ENCODE data around the gene ROM1. TPM values are rescaled to one million over a fixed set of nuclear protein-coding genes. Genes with fewer than 3 reads are reported as not detected.

Gene ROM1
- total and polyA plus RNA-seq, 2 donors from 2014 or later = 7.9 to 11.1 TPM

DNA sequence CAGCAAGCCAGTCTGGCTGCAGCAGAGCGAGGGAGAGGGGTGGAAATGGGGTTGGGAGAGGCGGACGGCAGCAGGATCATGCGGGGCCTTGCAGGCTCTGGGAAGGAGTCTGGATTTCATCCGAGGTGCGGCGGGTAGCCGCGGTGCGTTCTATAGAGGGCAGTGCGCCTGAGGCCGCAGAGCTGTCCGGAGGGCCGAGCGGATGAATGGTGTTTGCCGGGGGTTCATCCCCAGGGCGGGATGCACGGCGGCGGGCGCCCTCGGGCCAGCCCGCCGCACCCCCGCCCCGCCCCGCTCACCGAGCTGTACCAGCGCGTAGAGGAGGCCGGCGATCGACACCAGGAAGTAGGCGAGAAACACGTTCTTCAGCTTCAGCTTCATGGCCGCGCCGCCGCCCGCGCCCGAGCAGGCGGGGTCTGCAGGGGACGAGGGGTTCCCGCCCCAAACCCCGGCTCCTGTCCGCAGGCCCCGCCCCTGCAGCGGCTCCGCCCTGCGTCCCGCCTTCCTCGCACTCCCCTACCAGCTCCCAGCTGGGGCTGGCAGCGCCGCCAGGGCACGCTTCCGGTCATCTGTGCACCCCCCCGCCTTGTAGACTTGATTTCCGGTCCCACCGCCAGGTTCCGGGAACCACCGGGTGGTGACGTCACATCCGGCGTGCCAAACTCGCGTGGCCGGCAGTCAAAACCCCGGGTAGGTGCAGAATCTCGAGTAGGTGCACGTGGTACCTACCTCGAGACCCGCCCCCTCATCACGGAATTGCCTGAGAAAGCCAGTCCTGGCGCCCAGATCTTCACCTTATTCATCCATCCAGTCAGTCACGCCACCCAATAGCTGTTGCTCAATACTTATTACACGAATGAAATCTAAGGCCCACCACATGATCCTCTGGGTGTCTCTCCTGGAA is 8.8 kb downstream of the ROM1 start, which contains the start of gene B3GAT3:
Gene B3GAT3 (minus strand): TSS at position 420 of the 904 bp plus-strand sequence. CDS start 39 bp downstream, at position 381.
- Histone ChIP-seq H3K27ac (ENCODE audit: low read depth in 2 of 2, low read length in 2 of 2) (peak within 1 kb of the TSS; percentile 85 to 97), H3K9ac (ENCODE audit: low read length in 3 of 3) (peak within 1 kb of the TSS; percentile 60 to 84 (median 78)), H3K9me3 (ENCODE audit: control insufficient read depth in 2 of 3, insufficient read depth in 1 of 3, low read length in 3 of 3) (no peaks in the 10 kb centered on the region), H3K27me3 (ENCODE audit: control insufficient read depth, insufficient read depth, low read length) (no peaks in the 10 kb centered on the region), H3K4me1 (ENCODE audit: control insufficient read depth in 2 of 3, insufficient read depth in 2 of 3, low read depth in 1 of 3, low read length in 3 of 3) (peaks cover 5 to 14% (median 7%) of the 10 kb centered on the region in 3 donors), H3K4me3 (ENCODE audit: low read length in 3 of 3) (peak within 1 kb of the TSS; percentile 71 to 92 (median 85)), H3K36me3 (ENCODE audit: control insufficient read depth in 2 of 3, insufficient read depth in 3 of 3, low read length in 3 of 3) (peaks cover 6 to 21% (median 18%) of the 10 kb centered on the region in 3 donors)
- peak; percentile 6 for FAIRE-seq
- intact Hi-C loops (cut with DNase I) = no loop called here
- DNase-seq = peak; percentile 98 to 100 (median 99)
- TF ChIP-seq, protein P1, sequence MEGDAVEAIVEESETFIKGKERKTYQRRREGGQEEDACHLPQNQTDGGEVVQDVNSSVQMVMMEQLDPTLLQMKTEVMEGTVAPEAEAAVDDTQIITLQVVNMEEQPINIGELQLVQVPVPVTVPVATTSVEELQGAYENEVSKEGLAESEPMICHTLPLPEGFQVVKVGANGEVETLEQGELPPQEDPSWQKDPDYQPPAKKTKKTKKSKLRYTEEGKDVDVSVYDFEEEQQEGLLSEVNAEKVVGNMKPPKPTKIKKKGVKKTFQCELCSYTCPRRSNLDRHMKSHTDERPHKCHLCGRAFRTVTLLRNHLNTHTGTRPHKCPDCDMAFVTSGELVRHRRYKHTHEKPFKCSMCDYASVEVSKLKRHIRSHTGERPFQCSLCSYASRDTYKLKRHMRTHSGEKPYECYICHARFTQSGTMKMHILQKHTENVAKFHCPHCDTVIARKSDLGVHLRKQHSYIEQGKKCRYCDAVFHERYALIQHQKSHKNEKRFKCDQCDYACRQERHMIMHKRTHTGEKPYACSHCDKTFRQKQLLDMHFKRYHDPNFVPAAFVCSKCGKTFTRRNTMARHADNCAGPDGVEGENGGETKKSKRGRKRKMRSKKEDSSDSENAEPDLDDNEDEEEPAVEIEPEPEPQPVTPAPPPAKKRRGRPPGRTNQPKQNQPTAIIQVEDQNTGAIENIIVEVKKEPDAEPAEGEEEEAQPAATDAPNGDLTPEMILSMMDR (IDR thresholded peaks at IDR 0.05; ENCODE audit: borderline replicate concordance, extremely low read depth, insufficient read depth) = peak; percentile 14

DNA sequence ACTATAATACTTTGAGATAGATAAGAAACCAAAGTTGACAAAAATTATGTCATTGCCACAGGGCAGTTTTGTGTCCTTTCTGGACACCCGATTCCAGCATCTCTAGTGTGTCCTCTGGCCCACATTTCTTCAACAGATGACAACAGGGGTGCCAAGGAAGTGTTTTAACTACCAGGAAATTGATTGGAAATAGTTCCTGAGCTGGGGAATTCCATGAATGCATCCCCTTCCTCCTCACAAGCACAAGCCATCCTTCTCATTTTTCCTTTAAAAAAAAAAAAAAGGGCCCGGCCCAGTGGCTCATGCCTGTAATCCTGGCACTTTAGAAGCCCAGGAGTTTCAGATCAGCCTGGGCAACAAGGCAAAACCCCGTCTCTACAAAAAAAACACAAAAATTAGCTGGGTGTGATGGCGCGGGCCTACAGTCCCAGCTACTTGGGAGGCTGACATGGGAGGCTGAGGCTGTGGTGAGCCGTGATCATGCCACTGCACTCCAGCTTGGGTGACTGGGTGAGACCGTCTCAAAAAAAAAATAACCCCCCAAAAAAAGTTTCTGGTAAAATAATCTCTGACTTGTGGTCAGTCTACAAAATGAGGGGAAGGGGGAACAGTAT is 9.5 kb downstream of the ROM1 start:
- no peak for FAIRE-seq
- H3K4me1 ChIP-seq (ENCODE audit: control insufficient read depth in 2 of 3, insufficient read depth in 2 of 3, low read depth in 1 of 3, low read length in 3 of 3) = peaks cover 5 to 14% (median 7%) of the 10 kb centered on the region in 3 donors
- H3K9ac ChIP-seq (ENCODE audit: low read length in 3 of 3) = peak overlapping the region in 2 of 3 donors; percentile 60 to 67
- peaks cover 9 to 25% (median 21%) of the 10 kb centered on the region in 3 donors for H3K36me3 ChIP-seq (ENCODE audit: control insufficient read depth in 2 of 3, insufficient read depth in 3 of 3, low read length in 3 of 3)
- H3K9me3 ChIP-seq (ENCODE audit: control insufficient read depth in 2 of 3, insufficient read depth in 1 of 3, low read length in 3 of 3) = no peaks in the 10 kb centered on the region
- no peaks in the 10 kb centered on the region for H3K27me3 ChIP-seq (ENCODE audit: control insufficient read depth, insufficient read depth, low read length)
- no peak for DNase-seq
- peak overlapping the region; percentile 85 to 97 for H3K27ac ChIP-seq (ENCODE audit: low read depth in 2 of 2, low read length in 2 of 2)
- TF ChIP-seq, protein P1 (IDR thresholded peaks at IDR 0.05; ENCODE audit: borderline replicate concordance, extremely low read depth, insufficient read depth) = no peak
- intact Hi-C loops (cut with DNase I) = no loop called here
- H3K4me3 ChIP-seq (ENCODE audit: low read length in 3 of 3) = peak overlapping the region in 2 of 3 donors; percentile 55 to 92

GRCh38 chr11:62627713-62628112 is 14.7 kb downstream of the ROM1 start:
- Histone ChIP-seq H3K27ac (ENCODE audit: low read depth in 2 of 2, low read length in 2 of 2) (no peak overlapping the region), H3K9ac (ENCODE audit: low read length in 3 of 3) (no peak overlapping the region), H3K36me3 (ENCODE audit: control insufficient read depth in 2 of 3, insufficient read depth in 3 of 3, low read length in 3 of 3) (peaks cover 22 to 71% (median 56%) of the 10 kb centered on the region in 3 donors), H3K27me3 (ENCODE audit: control insufficient read depth, insufficient read depth, low read length) (no peaks in the 10 kb centered on the region), H3K4me3 (ENCODE audit: low read length in 3 of 3) (no peak overlapping the region), H3K4me1 (ENCODE audit: control insufficient read depth in 2 of 3, insufficient read depth in 2 of 3, low read depth in 1 of 3, low read length in 3 of 3) (no peaks in the 10 kb centered on the region), H3K9me3 (ENCODE audit: control insufficient read depth in 2 of 3, insufficient read depth in 1 of 3, low read length in 3 of 3) (no peaks in the 10 kb centered on the region)
- no peak for DNase-seq
- TF ChIP-seq, protein P1 (IDR thresholded peaks at IDR 0.05; ENCODE audit: borderline replicate concordance, extremely low read depth, insufficient read depth) = no peak
- intact Hi-C loops (cut with DNase I) = no loop called here
- FAIRE-seq = no peak

Data from kidney (tissue), 14 donors.